IPS DF 4.7 (cell line): ENCODE data around the gene ATP1A3.
"Not testable (repeated sequence)": the region's sequence is repeated elsewhere in the genome, so short reads cannot be mapped to it uniquely, and the experiment has no call there.

ENCODE experiments used
- DNase-seq: peaks from one replicate; pipeline ENCODE4 v3.0.0-alpha.2; 2013; ENCODE audit warnings: low spot score; ENCODE audit errors: extremely low read depth

The ATP1A3 gene

GRCh38 chr19:42010245-42011126 lies 16.5 kb upstream of the ATP1A3 start:
- DNase-seq = no peak

- no peak for DNase-seq
These were observed 12.5 kb upstream of the ATP1A3 start for GRCh38 chr19:42006569-42006968.

GRCh38 chr19:42005504-42005903 lies 11.5 kb upstream of the ATP1A3 start:
- DNase-seq = no peak

GRCh38 chr19:42003506-42004294 lies 9.7 kb upstream of the ATP1A3 start:
- no peak for DNase-seq

GRCh38 chr19:41999878-42000208 lies 5.8 kb upstream of the ATP1A3 start:
- DNase-seq = no peak

GRCh38 chr19:41999071-41999877 lies 5.2 kb upstream of the ATP1A3 start:
- DNase-seq = no peak

GRCh38 chr19:41998246-41999020 lies 4.4 kb upstream of the ATP1A3 start:
- no peak for DNase-seq

GRCh38 chr19:41997851-41998229 lies 3.8 kb upstream of the ATP1A3 start:
- no peak for DNase-seq

- peak; percentile 30 for DNase-seq
These were observed 3.3 kb upstream of the ATP1A3 start for GRCh38 chr19:41997121-41997850.

- no peak for DNase-seq
These were observed 2.1 kb upstream of the ATP1A3 start for GRCh38 chr19:41995959-41996797.

- no peak for DNase-seq
These were observed 1.2 kb upstream of the ATP1A3 start for GRCh38 chr19:41994994-41995958.

GRCh38 chr19:41994521-41994971 lies 516 bp upstream of the ATP1A3 start:
- no peak for DNase-seq

GRCh38 chr19:41991925-41992569 lies 2.0 kb downstream of the ATP1A3 start:
- DNase-seq = not testable (repeated sequence)

- no peak for DNase-seq
These were observed 3.0 kb downstream of the ATP1A3 start for GRCh38 chr19:41991025-41991424.

- no peak for DNase-seq
These were observed 3.4 kb downstream of the ATP1A3 start for GRCh38 chr19:41990615-41991014.

- no peak for DNase-seq
These were observed 4.0 kb downstream of the ATP1A3 start for GRCh38 chr19:41990028-41990427.

GRCh38 chr19:41988947-41989346 lies 5.1 kb downstream of the ATP1A3 start:
- no peak for DNase-seq
